DMS114 treated with DMSO at 0.1 percent for 48 hours (cell line): ENCODE measurements around the gene TROAP.

Experiments
- DNase-seq: peaks from one replicate; lab custom pipeline; 2025; ENCODE audit not compliant: unreplicated experiment; lab: John Stamatoyannopoulos, UW

The TROAP gene

GRCh38 chr12:49342066-49342913, 19.2 kb downstream of the TROAP start:
- DNase-seq: peak; percentile 71

- no peak for DNase-seq
Observed at GRCh38 chr12:49342914-49343731, 20.1 kb downstream of the TROAP start.

- no peak for DNase-seq
Observed at GRCh38 chr12:49344486-49345050, 21.5 kb downstream of the TROAP start.

DNA sequence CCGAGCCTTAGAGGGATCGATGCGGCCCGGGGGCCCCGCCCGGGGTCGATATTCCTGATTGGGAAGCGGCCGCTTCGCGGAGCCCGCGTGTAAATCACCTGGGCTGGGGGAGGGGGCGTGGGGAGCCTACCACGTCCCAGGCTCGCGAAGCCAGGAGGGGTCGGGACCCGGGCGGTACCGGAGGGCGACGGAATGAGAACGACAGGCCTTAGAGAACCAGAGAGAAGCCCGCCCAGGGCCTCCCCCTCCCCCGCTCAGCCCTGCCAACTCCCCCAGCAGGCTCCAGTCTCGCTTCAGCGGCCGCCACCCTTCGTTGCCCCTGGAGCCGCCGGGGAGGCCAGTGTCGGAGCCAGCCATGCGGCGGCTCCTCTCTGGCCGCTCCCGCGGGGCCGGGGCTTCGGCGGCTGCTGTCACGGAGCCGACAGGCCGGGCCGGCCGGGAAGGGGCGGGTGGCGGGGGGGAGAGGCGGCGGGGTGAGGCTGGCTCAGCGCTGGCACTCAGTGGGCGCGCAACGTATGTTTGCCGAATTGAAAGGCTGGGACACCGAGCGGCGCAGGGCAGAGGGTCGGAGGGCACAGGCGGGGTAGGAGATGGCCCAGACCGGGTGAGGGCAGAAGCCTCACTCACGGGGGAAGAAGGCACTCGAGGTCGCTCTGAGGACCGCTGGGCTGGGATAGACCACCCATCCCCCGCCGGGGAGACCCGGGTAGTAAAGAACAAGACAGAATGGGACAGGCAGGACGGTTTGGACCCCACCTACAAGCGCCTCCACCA, 22.2 kb downstream of the TROAP start:
- no peak for DNase-seq

DNA sequence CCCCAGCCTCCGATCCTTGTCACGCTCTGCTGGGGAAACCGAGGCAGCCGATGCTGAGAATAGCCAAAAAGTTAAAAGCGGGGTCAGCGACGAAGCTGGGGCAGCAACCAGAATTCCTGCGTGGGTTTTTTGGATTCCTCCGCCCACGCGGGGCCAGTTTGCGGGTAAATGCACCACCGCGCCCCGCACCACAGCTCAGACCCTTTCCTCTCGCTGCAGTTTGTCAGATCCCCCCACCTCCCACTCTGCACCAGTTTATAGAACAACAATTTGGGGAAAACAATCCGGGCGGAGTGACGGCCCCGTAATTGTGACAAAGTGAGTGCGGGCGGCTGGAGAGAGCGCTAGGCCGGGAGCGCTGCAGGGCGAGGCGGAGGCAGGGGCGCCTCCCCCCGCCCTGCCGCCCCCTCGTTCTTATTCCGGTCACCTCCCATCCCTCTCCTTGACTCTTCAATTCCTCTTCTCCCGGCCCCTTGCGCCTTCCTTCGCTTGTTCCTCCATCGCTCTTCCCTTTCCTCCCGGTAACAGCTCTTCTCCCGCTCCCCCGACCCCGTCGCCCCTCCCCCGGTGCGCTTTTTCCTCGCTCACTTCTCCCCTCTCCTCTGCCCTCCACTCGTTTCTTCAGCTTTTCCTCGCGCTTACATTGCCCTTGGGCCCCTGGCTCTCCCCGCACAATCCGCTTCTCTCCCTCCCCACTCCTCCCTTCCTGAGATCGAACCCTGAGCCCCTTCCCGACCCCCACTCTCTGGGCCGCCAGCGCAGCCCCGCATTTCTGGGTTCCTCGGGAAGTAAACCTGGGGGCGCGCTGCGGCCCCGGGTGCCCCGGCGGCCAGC, 23.0 kb downstream of the TROAP start:
- no peak for DNase-seq

- no peak for DNase-seq
Observed at GRCh38 chr12:49346659-49347310, 23.7 kb downstream of the TROAP start, which contains the start of gene DNAJC22. Gene DNAJC22, plus strand, starts transcription at chr12:49346888. Its CDS starts 1,985 bp downstream, at chr12:49348873.

GRCh38 chr12:49347311-49348193, 24.5 kb downstream of the TROAP start:
- peak; percentile 34 for DNase-seq

DNA sequence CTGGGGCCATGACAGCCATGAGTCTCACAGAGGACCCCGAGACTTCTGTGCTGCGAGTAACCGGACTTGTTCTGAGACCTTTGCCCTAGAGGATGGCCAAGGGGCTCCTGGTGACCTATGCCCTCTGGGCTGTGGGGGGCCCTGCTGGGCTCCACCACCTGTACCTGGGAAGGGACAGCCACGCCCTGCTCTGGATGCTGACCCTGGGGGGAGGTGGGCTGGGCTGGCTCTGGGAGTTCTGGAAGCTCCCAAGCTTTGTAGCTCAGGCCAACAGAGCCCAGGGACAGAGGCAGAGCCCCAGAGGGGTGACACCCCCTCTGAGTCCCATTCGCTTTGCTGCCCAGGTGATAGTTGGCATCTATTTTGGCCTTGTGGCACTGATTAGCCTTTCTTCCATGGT, 25.7 kb downstream of the TROAP start:
- no peak for DNase-seq

- no peak for DNase-seq
Observed at GRCh38 chr12:49349266-49349665, 26.2 kb downstream of the TROAP start.

DNA sequence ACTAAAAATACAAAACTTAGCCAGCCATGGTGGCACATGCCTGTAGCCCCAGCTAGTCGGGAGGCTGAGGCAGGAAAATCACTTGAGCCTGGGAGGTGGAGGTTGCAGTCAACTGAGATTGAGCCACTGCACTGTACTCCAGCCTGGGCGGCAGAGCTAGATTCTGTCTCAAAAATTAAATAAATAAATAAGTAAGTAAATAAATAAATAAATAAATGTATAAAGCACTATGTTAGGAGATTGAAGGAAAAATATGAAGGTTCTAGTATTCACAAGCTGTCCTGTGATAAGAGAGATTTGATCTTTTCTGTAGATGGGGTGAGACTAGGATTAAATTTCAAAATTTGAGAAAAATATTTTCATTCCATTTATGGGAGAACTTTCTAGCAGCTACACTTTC, 29.3 kb downstream of the TROAP start:
- DNase-seq: no peak

DNA sequence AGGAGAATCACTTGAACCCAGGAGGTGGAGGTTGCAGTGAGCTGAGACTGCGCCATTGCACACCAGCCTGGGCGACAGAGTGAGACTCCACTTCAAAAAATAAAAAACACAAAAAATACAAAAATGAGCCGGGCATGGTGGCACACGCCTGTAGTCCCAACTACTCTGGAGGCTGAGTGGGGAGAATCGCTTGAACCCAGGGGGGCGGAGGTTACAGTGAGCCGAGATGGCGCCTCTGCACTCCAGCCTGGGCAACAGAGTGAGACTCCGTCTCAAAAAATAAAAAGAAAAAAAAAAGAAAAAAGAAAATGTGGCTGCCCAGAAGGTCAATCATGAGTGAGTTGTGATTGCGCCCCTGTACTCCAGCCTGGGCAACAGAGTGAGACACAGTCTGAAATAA, 32.9 kb downstream of the TROAP start:
- no peak for DNase-seq

DNA sequence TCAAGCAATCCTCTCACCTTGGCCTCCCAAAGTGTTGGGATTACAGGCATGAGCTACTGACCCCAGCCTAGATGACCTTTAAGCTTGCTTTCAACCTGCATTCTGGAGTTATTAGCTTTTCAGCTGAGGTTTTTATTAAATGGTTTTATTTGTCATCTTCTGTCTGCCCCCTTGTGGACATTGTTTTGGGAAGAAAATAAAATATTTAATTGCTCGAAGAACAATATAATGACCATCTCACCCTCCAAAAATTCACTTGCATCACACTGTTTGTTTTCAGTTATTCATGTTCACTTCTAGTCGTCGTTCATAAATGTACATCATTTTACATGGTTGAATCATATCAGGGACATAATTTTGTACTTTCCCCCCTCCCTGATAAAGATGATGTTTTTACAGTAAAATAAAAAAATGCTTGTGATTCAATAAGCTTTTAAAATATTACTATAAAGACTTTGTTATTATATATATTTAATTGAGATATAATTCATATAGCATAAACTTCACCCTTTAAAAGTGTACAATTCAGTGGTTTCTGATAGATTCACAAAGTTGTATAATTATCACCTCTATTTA, 34.1 kb downstream of the TROAP start:
- no peak for DNase-seq

- DNase-seq: peak; percentile 85
Observed at GRCh38 chr12:49358483-49359141, 35.6 kb downstream of the TROAP start.

DNA sequence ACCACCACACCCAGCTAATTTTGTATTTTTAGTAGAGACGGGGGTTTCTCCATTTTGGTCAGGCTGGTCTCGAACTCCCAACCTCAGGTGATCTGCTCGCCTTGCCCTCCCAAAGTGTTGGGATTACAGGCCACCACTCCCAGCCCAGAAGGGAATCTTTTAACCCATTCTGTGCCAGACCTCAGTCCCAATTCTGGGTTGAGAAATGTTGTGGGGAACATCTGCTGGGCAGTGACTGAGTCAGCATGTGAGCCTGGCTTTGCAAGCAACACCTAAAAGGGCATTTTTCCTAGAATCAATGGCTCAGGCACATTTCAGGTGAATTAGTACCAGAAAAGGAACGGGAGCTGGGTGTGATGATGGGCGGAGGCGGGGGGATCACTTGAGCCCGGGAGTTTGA, 36.6 kb downstream of the TROAP start:
- DNase-seq: no peak

GRCh38 chr12:49362077-49362476, 39.0 kb downstream of the TROAP start:
- DNase-seq: no peak

DNA sequence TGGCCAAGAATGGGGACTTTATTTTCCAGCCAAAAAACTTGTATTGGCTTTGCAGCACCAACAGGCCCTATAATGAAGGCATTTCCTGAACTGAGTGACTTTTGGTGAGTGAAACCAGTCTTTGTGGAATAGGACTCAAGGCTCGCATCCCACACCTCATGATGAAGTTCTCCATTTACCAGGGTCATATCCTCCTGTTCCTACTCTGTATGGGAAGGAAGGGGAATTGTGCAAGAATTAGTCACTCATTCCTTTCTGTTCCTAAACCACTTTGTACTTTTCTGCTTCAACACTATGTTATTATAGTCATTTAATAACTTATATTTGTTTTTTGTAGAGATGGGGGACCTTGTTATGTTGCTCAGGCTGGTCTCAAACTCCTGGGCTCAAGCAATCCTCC, 41.9 kb downstream of the TROAP start:
- no peak for DNase-seq

- DNase-seq: no peak
Observed at GRCh38 chr12:49365542-49365941, 42.5 kb downstream of the TROAP start.
